T-helper 1 cell (primary cell): ENCODE results near the gene SLC4A5.
"Not testable (repeated sequence)": the region's sequence is repeated elsewhere in the genome, so short reads cannot be mapped to it uniquely, and the experiment has no call there.

Source experiments
- DNase-seq, 5 donors: peaks; one replicate each; pipeline ENCODE4 v3.0.0-alpha.2; 2012 to 2020

Gene SLC4A5

GRCh38 chr2:74264281-74264680 is 78.9 kb downstream of the SLC4A5 start:
- no peak for DNase-seq

- DNase-seq: no peak
Observed at GRCh38 chr2:74262681-74263080, 80.5 kb downstream of the SLC4A5 start.

GRCh38 chr2:74261204-74261864 is 81.9 kb downstream of the SLC4A5 start:
- no peak for DNase-seq

GRCh38 chr2:74260495-74260894 is 82.7 kb downstream of the SLC4A5 start:
- no peak for DNase-seq

- no peak for DNase-seq
Observed at GRCh38 chr2:74259733-74260132, 83.5 kb downstream of the SLC4A5 start.

- DNase-seq: no peak
Observed at GRCh38 chr2:74259191-74259590, 84.0 kb downstream of the SLC4A5 start.

GRCh38 chr2:74255660-74256213 is 87.5 kb downstream of the SLC4A5 start:
- no peak for DNase-seq

- DNase-seq: no peak
Observed at GRCh38 chr2:74253971-74254310, 89.3 kb downstream of the SLC4A5 start.

GRCh38 chr2:74253306-74253970 is 89.8 kb downstream of the SLC4A5 start:
- no peak for DNase-seq

GRCh38 chr2:74252862-74253261 is 90.4 kb downstream of the SLC4A5 start:
- DNase-seq: no peak

GRCh38 chr2:74252036-74252435 is 91.2 kb downstream of the SLC4A5 start:
- DNase-seq: no peak

- peak; percentile 18 to 64 (median 40) for DNase-seq
Observed at GRCh38 chr2:74250189-74250631, 93.0 kb downstream of the SLC4A5 start.

- no peak for DNase-seq
Observed at GRCh38 chr2:74249406-74250122, 93.7 kb downstream of the SLC4A5 start.

- DNase-seq: no peak
Observed at GRCh38 chr2:74246496-74247195, 96.6 kb downstream of the SLC4A5 start.

- DNase-seq: no peak
Observed at GRCh38 chr2:74244286-74244685, 98.9 kb downstream of the SLC4A5 start.

- no peak for DNase-seq
Observed at GRCh38 chr2:74242354-74243071, 100.7 kb downstream of the SLC4A5 start.

- no peak for DNase-seq
Observed at GRCh38 chr2:74239346-74239745, 103.9 kb downstream of the SLC4A5 start.

- no peak for DNase-seq
Observed at GRCh38 chr2:74238879-74239278, 104.3 kb downstream of the SLC4A5 start.

- no peak for DNase-seq
Observed at GRCh38 chr2:74235041-74235440, 108.2 kb downstream of the SLC4A5 start.

GRCh38 chr2:74233648-74234047 is 109.6 kb downstream of the SLC4A5 start:
- DNase-seq: no peak

GRCh38 chr2:74232426-74232825 is 110.8 kb downstream of the SLC4A5 start:
- no peak for DNase-seq

- not testable (repeated sequence) for DNase-seq
Observed at GRCh38 chr2:74229865-74230264, 113.4 kb downstream of the SLC4A5 start.
